Limb (tissue), 2 donors: ENCODE measurements around the gene MCM3.

Experiments
- DNase-seq, 2 donors: peaks; one replicate each; pipeline ENCODE4 v3.0.0-alpha.2; 2016; ENCODE audit errors: extremely low spot score in 2 of 2

MCM3 gene

GRCh38 chr6:52284460-52285176 lies at the start of gene MCM3:
TSS of gene MCM3 (minus strand) at chr6:52284742. CDS start at chr6:52284674, 68 bp downstream.
- peak; percentile 96 to 100 for DNase-seq

- no peak for DNase-seq
Measured at GRCh38 chr6:52333840-52334200, 49.3 kb upstream of the MCM3 start.

- no peak for DNase-seq
Measured at GRCh38 chr6:52331793-52332457, 47.4 kb upstream of the MCM3 start.

- no peak for DNase-seq
Measured at GRCh38 chr6:52330470-52330869, 45.9 kb upstream of the MCM3 start.

- DNase-seq, result no peak
Measured at GRCh38 chr6:52328729-52329128, 44.2 kb upstream of the MCM3 start.

GRCh38 chr6:52328303-52328662 lies 43.7 kb upstream of the MCM3 start:
- no peak for DNase-seq

GRCh38 chr6:52326540-52327364 lies 42.2 kb upstream of the MCM3 start:
- DNase-seq, result no peak

- no peak for DNase-seq
Measured at GRCh38 chr6:52325695-52326471, 41.3 kb upstream of the MCM3 start.

GRCh38 chr6:52324189-52324588 lies 39.6 kb upstream of the MCM3 start:
- no peak for DNase-seq

- DNase-seq, result no peak
Measured at GRCh38 chr6:52317841-52318581, 33.5 kb upstream of the MCM3 start.

- no peak for DNase-seq
Measured at GRCh38 chr6:52317211-52317610, 32.7 kb upstream of the MCM3 start.

GRCh38 chr6:52314752-52315151 lies 30.2 kb upstream of the MCM3 start:
- DNase-seq, result no peak

- no peak for DNase-seq
Measured at GRCh38 chr6:52312461-52312860, 27.9 kb upstream of the MCM3 start.

- DNase-seq, result no peak
Measured at GRCh38 chr6:52310932-52311331, 26.4 kb upstream of the MCM3 start.

GRCh38 chr6:52307900-52308372 lies 23.4 kb upstream of the MCM3 start:
- no peak for DNase-seq

GRCh38 chr6:52306972-52307870 lies 22.7 kb upstream of the MCM3 start:
- DNase-seq, result peak in 1 of 2 donors; percentile 38

- DNase-seq, result no peak
Measured at GRCh38 chr6:52305948-52306767, 21.6 kb upstream of the MCM3 start.

- no peak for DNase-seq
Measured at GRCh38 chr6:52305411-52305810, 20.9 kb upstream of the MCM3 start.

- DNase-seq, result no peak
Measured at GRCh38 chr6:52304983-52305390, 20.4 kb upstream of the MCM3 start.
